ENCODE data around the gene PCDHA12.
"Not testable (repeated sequence)": the region's sequence is repeated elsewhere in the genome, so short reads cannot be mapped to it uniquely, and the experiment has no call there.

The PCDHA12 gene, protein sequence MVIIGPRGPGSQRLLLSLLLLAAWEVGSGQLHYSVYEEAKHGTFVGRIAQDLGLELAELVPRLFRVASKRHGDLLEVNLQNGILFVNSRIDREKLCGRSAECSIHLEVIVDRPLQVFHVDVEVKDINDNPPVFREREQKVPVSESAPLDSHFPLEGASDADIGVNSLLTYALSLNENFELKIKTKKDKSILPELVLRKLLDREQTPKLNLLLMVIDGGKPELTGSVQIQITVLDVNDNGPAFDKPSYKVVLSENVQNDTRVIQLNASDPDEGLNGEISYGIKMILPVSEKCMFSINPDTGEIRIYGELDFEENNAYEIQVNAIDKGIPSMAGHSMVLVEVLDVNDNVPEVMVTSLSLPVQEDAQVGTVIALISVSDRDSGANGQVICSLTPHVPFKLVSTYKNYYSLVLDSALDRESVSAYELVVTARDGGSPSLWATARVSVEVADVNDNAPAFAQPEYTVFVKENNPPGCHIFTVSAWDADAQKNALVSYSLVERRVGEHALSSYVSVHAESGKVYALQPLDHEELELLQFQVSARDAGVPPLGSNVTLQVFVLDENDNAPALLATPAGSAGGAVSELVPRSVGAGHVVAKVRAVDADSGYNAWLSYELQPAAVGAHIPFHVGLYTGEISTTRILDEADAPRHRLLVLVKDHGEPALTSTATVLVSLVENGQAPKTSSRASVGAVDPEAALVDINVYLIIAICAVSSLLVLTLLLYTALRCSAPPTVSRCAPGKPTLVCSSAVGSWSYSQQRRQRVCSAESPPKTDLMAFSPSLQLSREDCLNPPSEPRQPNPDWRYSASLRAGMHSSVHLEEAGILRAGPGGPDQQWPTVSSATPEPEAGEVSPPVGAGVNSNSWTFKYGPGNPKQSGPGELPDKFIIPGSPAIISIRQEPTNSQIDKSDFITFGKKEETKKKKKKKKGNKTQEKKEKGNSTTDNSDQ

GRCh38 chr5:140875085-140876065, at the start of gene PCDHA12:
TSS of gene PCDHA12 (plus strand) at chr5:140875308. CDS start at chr5:140875473, 165 bp downstream.
- DNase-seq (ENCODE audit: low spot score) = no peak

DNA sequence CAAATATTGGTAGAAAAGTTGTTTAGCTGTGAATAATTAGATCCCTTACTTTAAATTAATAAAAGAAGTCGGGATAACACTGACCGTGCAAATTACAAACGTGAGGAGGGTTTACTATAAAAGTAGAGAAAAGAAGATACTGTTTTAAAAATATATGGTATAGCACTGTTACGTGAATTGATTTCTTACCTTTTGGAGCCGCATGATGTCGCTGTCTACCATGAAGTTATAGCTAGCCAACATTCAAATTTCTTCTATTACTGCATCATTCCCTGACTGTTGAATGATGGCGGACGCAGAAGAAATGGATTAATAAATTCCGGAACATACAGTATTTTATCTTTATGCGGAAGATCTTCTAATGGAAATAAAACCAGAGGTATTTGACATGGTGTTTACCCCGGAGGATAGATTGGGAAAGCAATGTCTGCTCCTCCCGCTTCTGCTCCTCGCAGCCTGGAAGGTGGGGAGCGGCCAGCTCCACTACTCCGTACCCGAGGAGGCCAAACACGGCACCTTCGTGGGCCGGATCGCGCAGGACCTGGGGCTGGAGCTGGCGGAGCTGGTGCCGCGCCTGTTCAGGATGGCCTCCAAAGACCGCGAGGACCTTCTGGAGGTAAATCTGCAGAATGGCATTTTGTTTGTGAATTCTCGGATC, 47.3 kb upstream of the PCDHA12 start, which contains the start of gene PCDHA6:
Gene PCDHA6 (plus strand): TSS at position 257 of the 658 bp plus-strand sequence. CDS start 132 bp downstream, at position 389.
- no peak for DNase-seq (ENCODE audit: low spot score)

GRCh38 chr5:140828362-140828737, 46.8 kb upstream of the PCDHA12 start:
- no peak for DNase-seq (ENCODE audit: low spot score)

GRCh38 chr5:140829511-140830501, 45.3 kb upstream of the PCDHA12 start:
- DNase-seq (ENCODE audit: low spot score) = not testable (repeated sequence)

DNA sequence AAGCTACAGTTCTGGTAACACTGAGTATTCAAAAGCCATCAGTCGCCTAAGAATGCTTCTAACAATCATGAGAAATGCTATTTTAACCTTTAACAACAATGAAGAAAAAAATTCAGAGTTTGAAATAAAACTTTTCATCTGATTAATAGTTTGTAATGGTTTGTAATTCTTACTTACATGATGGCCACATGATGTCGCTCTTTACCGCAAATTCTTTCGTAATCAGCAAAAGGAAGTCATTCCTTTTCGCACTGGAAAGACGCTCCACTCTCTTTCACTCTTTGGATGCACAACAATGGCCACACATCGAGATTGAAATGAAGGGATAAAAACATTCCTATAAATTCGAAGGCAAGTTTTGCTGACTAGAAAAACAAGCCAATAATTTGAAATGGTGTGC, 41.1 kb upstream of the PCDHA12 start, which contains the start of gene PCDHA7:
Gene PCDHA7 (plus strand): TSS at position 277 of the 400 bp plus-strand sequence. CDS start 115 bp downstream, at position 392.
- DNase-seq (ENCODE audit: low spot score) = no peak

- not testable (repeated sequence) for DNase-seq (ENCODE audit: low spot score)
Measured at GRCh38 chr5:140834439-140835008, 40.6 kb upstream of the PCDHA12 start.

- no peak for DNase-seq (ENCODE audit: low spot score)
Measured at GRCh38 chr5:140835622-140836510, 39.2 kb upstream of the PCDHA12 start.

DNA sequence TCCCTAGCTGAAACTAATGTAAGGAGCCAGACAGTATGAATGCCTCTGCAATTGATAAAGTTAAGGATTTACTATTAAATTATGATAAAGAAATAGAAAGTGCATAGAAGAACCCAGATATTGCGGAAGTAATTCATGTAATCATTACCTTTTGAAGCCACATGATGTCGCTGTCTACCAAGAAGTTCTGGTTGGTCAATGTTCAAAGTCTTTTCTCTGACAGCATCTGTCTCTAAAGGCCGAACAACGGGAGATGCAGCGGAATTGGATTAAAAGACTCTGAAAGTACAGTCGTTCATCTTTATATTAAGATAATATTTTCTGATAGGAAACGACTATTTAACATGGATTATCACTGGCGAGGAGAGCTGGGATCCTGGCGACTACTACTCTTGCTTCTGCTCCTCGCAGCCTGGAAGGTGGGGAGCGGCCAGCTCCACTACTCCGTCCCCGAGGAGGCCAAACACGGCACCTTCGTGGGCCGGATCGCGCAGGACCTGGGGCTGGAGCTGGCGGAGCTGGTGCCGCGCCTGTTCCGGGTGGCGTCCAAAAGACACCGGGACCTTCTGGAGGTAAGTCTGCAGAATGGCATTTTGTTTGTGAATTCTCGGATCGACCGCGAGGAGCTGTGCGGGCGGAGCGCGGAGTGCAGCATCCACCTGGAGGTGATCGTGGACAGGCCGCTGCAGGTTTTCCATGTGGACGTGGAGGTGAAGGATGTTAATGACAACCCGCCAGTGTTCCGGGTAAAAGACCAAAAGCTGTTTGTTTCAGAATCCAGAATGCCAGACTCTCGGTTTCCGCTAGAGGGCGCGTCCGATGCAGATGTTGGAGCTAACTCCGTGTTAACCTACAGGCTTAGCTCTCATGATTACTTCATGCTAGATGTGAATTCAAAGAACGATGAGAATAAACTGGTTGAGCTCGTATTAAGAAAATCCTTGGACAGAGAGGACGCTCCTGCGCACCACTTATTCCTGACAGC, 33.8 kb upstream of the PCDHA12 start, which contains the start of gene PCDHA8:
Gene PCDHA8 (plus strand): TSS at position 210 of the 985 bp plus-strand sequence. CDS start 135 bp downstream, at position 345.
- no peak for DNase-seq (ENCODE audit: low spot score)

- DNase-seq (ENCODE audit: low spot score) = no peak
Measured at GRCh38 chr5:140842798-140843733, 32.0 kb upstream of the PCDHA12 start.

GRCh38 chr5:140848139-140849102, 26.7 kb upstream of the PCDHA12 start, which contains the start of gene PCDHA9:
TSS of gene PCDHA9 (plus strand) at chr5:140848382. CDS start at chr5:140848496, 114 bp downstream.
- not testable (repeated sequence) for DNase-seq (ENCODE audit: low spot score)

DNA sequence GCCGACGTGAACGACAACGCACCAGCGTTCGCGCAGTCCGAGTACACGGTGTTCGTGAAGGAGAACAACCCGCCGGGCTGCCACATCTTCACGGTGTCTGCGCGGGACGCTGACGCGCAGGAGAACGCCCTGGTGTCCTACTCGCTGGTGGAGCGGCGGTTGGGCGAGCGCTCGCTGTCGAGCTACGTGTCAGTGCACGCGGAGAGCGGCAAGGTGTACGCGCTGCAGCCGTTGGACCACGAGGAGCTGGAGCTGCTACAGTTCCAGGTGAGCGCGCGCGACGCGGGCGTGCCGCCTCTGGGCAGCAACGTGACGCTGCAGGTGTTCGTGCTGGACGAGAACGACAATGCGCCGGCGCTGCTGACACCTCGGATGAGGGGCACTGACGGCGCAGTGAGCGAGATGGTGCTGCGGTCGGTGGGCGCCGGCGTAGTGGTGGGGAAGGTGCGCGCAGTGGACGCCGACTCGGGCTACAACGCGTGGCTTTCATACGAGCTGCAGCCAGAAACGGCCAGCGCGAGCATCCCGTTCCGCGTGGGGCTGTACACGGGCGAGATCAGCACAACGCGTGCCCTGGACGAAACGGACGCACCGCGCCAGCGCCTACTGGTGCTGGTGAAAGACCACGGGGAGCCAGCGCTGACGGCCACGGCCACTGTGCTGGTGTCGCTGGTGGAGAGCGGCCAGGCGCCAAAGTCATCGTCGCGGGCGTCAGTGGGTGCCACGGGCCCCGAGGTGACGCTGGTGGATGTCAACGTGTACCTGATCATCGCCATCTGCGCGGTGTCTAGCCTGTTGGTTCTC, 25.1 kb upstream of the PCDHA12 start:
- DNase-seq (ENCODE audit: low spot score) = not testable (repeated sequence)

- no peak for DNase-seq (ENCODE audit: low spot score)
Measured at GRCh38 chr5:140855772-140856674, 19.1 kb upstream of the PCDHA12 start, which contains the start of gene PCDHA10. TSS of gene PCDHA10 (plus strand) at chr5:140855897. CDS start at chr5:140856049, 152 bp downstream.

Measured in CD4-positive, alpha-beta T cell treated with Interleukin-15 for 4 hours (primary cell).